NCI-H2227 treated with DMSO at 0.1 percent for 48 hours (cell line): Measurements from ENCODE around the gene CADPS2.
"Not testable (repeated sequence)": the region's sequence is repeated elsewhere in the genome, so short reads cannot be mapped to it uniquely, and the experiment has no call there.

Source experiments
- DNase-seq: peaks from one replicate; lab custom pipeline; 2025; lab: John Stamatoyannopoulos, UW

Gene CADPS2

DNA sequence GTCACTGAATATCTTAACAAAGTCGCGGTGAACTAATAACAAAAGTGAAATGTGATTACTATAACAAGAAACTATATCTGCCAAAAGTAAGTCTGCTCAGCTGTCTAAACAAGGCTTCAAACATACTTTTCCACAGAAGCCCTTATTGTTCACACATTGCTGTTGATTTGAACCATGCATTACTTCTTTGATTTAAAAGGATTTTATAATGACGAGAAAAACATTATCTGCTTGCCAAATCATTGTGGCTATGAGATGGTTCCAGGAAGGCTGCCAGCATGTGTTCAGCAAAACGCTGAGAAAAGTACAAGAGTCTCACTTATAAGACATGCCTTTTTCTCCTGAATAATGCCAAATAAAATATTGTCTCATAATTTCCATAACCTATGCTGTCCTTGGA lies 211.8 kb downstream of the CADPS2 start:
- DNase-seq: no peak

DNA sequence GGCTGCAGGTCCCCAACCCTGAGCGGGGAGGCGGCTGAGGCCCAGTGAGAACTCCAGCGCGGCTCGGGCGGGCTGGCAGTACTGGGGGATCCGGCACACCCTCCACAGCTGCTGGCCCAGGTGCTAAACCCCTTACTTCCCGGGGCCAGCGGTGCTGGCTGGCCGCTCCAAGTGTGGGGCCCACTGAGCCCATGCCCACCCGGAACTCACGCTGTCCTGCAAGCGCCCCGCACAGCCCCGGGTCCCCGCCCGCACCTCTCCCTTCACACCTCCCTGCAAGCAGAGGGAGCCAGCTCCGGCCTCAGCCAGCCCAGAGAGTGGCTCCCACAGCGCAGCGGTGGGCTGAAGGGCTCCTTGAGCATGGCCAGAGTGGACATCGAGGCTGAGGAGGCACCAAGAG lies 212.3 kb downstream of the CADPS2 start:
- no peak for DNase-seq

DNA sequence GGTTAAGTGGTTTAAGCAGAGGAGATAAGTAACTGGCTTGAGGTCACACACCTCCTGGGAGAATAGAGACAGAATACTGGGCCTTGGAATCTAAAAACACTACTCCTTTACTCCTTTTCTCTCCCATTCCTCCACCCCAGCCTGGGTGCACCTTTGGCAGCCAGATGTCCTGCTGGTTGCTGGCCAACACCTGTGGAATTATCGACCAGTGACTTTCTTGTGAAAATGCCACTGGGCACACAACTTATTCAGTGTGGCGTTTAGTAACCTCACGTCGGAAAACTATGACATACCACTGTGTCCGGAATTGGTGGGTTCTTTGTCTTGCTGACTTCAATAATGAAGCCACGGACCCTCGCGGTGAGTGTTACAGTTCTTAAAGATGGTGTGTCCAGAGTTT lies 213.7 kb downstream of the CADPS2 start:
- DNase-seq: no peak

DNA sequence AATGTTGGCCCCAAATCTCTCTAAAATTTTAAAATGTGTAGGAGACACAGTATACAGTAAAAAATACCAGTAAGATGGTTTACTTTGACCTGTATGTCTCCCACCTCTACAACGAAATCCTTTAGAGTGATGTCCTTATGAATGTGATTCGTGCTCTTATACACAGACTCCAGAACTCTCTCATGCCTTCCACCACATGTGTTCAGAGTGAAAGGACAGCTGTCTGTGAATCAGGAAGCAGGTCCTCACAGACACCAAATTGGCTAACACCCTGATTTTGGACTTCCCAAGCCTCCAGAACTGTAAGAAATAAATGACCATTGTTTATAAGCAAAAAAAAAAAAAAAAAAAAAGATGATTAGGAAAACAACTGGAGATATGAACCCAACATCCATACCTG lies 222.5 kb downstream of the CADPS2 start:
- no peak for DNase-seq

DNA sequence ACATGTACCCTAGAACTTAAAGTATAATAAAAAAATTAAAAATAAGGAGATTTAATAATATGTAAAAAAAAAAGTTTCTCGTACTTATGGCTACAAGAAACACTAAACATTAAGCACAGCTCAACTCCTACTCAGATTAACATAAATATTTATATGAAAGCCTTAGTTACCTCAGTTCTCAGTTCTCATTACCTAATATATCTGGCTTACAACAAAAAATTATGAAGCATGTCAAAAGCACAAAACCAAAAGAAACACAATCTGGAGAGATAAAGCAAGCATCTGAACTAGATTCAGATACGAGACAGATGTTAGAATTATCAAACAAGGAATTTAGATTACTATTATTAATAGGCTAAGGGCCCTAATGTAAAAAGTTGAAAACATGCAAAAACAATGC lies 227.4 kb downstream of the CADPS2 start:
- no peak for DNase-seq

DNA sequence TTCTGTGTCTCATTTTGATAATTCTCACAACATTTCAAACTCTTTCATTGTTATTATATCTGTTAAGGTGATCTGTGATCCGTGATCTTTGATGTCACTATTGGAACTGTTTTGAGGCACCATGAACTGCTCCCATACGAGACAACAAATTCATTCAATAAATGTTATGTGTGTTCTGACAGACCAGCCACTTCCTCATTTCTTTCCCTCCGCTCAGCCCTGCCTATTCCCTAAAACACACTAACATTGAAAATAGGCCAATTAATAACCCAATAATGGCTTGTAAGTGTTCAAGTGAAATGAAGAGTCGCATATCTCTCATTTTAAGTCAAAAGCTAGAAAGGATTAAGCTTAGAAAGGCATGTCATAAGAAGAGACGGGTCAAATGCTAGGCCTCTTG lies 232.6 kb downstream of the CADPS2 start:
- no peak for DNase-seq

DNA sequence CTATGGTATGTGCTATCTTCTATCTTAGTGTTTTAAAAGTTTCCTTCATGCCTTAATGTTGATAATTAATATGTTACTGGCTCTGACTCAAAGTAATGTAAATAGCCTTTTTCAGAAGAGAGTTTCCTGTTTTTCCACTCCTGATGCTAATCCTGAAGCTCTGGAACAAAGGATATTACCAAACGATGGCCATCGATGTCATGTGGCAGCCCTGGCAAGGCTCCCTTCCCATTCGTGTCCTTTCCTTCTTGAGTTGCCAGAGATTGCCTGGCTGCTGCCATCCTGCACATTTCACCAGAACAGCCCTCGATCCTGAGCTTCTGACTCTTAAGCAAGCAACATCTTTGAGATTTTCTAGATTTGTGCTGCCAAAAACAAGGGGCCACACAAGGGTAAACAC lies 233.4 kb downstream of the CADPS2 start:
- no peak for DNase-seq

DNA sequence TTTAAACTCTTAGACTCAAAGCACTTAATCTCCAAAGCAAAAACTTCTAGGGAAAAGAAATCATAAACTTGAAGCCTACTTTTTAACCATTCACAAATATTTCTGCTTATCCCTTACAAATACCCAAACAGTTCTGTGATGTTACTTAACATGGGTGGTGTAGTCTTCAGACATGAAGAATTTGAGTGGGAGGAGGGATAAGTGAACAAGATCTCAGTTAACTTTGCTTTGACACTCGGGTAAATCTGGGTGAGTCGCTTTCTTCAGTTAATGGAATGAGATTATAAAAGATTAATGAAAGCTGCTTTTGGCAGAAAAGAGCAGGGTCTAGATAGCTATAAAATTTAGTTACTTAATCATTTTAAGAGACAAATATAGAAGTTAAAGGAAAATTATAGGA lies 234.8 kb downstream of the CADPS2 start:
- no peak for DNase-seq

DNA sequence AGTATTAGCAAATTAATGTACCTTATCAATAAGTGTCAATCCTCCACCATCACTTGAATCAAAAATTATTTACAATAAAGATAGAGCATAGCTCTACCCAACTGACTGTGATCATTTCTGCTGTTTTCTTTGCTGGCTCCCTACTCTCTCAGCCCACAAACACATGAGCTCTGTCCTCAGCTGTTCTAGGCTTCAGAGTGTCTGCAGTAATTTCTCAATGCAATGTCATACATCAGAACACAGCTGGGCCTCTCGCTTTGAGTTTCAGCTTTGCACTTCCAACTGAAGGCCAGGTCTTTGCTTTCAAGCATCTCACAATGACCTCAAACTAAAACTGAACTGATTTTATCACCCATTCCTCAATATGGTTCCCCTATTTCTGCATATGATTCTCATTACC lies 243.0 kb downstream of the CADPS2 start:
- DNase-seq: no peak

DNA sequence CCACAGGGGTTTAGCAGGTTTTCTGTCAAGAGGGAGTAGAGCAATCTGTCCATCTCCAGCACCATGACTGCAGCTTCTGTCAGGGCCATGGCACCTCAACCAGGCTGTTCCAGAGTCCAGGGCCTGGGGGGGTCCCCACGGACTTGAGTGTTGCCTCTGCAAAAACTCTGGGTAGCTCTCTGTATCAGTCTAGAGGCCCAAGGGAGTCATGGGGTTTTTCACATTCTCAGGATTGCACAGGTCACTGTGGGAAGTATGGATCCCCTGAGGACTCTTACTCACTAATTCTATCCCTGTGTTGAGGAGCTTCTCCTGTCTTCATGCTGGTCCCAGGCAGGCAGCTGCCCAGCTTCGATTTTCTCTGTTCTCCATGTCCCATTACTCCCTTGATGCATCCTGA lies 247.8 kb downstream of the CADPS2 start:
- no peak for DNase-seq

DNA sequence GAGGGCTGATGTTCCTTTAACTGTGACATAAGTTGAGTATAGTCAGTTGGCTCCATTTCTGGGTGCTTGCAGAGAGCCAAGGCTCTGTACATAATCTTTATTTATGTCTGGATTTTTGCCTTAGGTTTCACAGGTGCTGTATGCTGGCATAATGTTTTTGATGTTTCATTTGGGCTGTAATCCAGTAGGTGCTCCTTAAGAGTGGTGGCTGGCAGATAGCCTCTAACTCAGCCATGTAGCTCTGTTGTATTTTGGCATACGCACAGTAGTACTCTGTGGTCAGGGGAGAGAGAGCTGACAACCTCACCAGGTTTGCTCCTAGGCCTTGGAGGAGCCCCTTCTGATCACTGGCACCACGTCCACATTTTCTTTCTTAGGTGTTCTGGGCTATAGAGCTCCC lies 248.5 kb downstream of the CADPS2 start:
- DNase-seq: no peak

DNA sequence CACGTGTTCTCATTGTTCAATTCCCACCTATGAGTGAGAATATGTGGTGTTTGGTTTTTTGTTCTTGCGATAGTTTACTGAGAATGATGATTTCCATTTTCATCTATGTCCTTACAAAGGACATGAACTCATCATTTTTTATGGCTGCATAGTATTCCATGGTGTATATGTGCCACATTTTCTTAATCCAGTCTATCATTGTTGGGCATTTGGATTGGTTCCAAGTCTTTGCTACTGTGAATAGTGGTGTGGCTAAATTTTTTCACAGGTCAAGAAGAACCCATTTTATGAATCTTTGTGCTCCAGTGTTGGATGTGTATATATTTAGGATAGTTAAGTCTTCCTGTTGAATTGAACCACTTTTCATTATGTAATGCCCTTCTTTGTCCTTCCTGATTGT lies 250.8 kb downstream of the CADPS2 start:
- DNase-seq: not testable (repeated sequence)

DNA sequence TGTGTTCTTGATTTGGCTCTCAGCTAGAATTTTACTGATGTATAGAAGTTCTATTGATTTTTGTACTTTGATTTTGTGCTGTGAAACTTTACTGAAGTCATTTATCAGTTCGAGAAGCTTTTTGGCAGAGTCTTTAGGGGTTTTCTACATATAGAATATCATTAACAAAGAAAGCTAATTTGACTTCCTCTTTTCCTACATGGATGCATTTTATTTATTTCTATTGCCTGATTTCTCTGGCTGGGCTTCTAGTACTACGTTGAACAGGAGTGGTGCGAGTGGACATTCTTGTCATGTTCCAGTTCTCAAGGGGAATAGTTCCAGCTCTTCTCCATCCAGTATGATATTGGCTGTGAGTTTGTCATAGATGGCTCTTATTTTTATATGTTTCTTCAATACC lies 252.8 kb downstream of the CADPS2 start:
- no peak for DNase-seq

DNA sequence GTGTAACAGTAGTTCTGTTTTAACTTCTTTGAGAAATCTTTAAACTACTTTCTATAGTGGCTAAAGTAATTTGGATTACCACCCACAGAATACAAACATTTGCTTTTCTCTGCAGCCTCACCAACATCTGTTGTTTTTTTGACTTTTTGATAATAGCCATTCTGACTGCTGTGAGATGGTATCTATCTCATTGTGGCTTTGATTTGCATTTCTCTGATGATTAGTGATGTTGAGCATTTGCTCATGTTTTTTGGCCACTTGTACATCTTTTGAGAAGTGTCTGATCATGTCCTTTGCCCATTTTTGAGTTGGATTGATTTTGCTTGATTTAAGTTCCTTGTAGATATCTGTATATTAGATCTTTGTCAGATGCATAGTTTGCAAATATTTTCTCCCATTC lies 254.0 kb downstream of the CADPS2 start:
- DNase-seq: no peak

DNA sequence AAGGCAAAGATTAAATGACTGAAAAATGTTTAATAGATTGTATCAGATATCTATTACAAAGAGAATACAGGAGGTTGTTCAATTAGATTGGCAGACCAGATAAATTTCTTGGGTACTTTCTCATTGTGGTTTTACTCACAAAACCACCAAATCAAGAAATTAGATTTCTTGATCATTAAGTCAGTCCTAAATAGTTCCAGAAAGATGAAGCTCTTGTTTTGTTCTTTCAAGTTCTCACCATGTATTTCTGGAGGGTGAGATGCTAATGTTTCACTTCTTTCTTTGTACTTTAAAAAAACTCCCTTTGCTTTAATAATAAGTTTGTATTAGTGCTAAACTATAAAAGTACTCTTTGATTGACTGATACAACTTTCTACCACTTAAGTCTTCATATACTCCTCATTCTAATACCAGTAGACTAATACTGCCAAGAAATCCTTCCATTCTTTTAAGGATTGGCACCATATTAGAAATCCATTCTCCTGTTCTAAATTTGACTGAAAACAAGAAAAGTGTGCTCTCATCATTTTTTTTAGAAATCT lies 256.8 kb downstream of the CADPS2 start:
- DNase-seq: no peak

DNA sequence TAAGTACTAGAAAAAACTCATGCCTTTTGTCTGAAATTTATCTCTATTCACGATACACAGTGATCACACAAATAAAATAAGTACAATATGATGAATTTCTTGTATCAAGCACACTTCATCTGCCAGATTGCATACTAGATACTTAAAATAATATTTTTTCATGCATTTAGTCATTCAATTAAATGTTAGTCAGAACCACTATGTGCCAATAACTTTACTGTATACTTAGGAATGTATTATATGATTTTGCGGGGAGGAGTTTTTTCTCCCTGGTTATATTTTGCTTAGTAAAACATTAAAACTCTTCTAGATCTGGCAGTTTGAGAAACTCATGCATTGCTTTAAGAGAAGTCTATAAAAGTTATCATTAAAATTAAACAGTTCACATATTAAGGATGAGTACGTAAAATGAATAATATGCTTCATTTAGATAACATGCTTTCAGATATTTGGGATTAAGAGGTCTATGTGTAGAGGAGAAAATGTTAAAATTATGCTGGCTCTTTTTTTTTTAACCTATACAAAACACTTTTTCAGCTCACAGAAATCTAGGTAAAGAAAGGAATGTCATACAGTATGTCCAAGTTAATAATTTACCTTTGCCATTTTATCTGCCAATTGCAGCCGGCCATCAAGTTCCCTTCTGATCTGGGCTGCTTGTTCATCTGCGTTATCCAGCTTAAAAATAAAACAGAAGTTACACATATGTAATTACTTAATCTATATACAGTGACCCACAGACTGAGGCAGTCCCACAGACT lies 257.4 kb downstream of the CADPS2 start:
- DNase-seq: no peak

DNA sequence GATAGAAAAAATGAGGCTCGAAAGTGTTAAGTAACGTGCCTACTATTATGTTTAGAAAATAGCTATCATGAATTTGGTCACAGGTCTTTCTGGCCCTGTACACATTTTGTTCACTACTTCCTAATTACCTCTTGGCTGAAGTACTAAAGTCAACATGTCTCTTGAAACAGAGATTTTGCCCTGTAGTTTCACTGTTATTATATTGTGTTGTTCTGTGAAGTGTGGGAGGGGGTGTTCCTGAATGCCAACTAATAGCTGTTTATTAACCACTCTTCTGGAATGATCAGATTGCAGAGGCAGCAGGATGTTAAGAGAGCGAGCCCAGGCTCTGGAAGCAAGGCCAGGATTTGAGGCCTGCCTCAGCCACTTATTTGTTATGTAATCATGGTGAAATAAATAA lies 259.5 kb downstream of the CADPS2 start:
- no peak for DNase-seq

DNA sequence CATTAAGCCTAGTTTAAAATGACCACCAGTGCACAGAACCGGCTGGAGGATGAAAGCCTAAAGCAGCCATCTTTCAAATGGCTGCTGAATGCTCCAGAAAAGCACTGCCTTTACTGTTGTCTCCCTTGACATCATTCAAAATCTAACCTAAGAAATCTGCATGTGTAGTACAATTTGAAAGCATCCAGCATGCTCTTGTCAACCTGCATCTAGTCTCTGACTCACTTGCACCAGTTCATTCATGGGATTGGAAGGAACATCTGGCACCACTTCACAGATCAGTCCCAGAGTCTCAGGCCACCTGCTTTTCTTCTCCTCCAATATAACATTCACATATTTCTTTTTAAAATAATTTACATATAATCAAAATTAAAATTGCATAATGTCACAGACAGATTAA lies 263.6 kb downstream of the CADPS2 start:
- no peak for DNase-seq

DNA sequence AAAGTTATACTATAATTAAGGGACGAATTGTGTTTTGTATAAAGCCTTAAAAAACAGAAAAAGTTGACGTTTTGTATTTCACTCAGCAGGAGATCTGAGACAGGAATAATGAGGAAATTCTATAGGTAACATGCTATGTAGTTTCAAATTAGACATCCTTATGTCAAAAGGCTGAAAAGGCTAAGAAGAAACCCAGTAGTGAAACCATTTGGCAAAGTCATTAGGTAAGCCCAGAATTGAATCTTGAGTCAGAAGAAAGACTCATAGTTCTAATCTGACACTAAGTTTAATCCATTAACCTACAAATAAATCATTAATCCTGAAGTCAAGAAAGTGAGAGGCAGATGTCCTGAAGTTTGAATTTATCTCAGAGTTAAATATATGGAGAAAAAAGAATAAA lies 266.6 kb downstream of the CADPS2 start:
- no peak for DNase-seq

DNA sequence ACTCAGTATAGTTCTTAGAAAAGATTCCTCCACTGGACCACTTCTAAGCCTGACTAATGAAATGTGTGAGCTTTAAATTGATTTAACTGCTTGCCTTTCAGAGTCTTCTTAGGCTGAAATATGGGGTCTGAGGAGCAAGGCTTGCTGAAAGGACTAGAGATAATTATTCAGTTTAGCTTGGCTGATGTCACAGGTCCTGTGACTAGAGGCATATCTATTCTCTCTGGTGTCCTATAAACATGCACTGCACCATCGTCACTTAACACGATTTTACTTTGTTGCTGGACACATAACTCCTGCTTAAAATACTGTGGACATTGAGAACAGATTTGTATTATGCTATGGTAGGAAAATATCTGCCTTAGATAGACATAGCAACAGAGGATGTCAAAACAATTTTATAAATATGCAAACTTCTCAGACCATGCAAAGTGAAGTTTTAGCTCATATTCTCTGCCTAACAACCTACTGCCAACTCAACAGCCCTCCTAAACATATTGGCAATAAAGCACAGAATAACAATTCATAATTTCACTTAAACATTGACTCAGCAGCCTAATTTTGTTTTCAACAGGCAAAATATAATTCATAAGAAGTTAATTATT lies 267.6 kb downstream of the CADPS2 start:
- no peak for DNase-seq

DNA sequence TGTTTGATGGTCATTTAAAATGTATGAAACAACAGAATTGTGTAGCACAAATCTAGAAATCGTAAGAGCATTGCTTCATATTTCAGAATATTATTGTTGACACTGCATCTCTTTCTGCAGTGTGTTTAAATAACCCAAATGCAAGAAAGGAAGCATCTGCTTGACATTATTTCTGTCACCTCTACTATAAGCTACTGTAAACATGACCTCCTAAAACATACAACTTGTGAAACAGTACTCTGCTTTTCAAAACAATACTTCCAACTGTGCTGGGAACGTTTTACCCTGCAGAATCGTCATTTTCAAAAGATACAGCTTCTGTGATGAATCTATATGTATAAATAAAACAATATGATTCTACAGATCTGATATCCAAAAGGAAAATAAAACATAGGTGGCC lies 269.3 kb downstream of the CADPS2 start:
- DNase-seq: no peak

DNA sequence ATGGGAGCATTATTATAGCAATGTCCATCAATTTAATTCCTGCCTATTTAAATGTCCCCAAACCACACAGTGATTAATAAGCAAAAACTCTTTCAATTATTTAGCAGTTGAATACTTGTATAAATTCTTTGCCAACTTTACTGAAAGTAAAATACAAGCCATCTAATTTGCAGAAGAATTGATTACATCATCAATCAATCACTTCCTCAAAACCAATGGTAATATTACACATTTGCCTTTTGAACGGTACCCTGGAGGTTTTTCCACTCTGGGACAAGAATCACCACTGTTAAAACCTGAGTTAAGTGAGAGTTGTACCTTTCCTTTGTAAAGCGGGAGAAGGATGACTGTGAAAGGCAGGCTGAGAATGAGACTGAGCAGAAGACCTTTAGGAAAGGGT lies 280.3 kb downstream of the CADPS2 start:
- DNase-seq: no peak

DNA sequence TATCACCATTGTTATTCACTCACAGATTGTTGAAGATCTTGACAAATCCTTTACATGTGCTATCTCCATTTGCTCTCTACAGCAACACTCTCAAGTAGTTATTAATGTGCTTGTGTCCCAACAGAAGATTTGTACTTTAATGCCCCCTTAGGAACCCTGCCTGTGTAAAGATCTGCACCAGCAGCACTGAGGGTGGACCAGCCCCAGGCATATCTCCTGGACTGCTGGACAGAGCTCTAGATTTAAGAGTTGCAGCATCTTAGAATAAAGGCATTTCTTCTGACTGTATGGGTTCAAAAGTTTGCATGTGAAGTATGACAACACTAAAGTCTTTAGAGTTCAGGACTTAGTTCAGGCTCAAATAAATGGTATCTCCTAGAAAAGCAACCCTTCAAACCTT lies 282.0 kb downstream of the CADPS2 start:
- no peak for DNase-seq

DNA sequence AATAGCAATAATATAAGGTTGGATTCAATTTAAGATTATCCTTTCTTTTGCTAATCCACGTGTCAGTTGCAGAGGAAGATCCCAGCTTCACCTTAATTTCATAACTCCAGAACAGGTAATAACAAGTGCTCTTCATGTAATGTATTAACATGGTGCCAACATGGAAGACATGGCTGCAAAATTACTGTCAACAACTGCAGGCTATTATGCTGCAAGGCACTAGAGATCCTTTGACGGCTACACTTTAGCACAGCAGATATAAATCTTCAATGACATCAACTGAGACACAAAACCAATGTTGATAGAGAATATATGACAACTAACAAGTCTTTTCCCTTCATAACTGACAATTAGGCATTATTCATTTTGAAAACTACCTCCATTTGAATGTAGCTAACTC lies 283.5 kb downstream of the CADPS2 start:
- DNase-seq: no peak
